HCT116 (cell line): Measurements from ENCODE around the gene AADACL4. TPM values are rescaled to one million over a fixed set of nuclear protein-coding genes. Genes with fewer than 3 reads are reported as not detected.

ENCODE experiments used
- ATAC-seq: fragments of 200-7000 bp; cut with Tn5 transposase; 2 replicates; pipeline ENCODE4 v1.9.1; 2020; ENCODE audit warnings: mild to moderate bottlenecking, moderate library complexity
- BruUV-seq: library from RNA; stranded (reverse); fragments of 400-500 nt; replicated peaks from 2 replicates; lab custom pipeline; 2021; lab: Mats Ljungman, UMichigan
- CTCF ChIA-PET: fragments of 300-600 bp; sonication (Branson Sonifier 250); formaldehyde crosslinking; loops from one replicate; lab custom pipeline; 2021; ENCODE audit warnings: antibody characterized with exemption; lab: Charles Lee
- POLR2A ChIA-PET: fragments of 300-600, 350-600 bp; sonication (Branson Sonifier 250); formaldehyde crosslinking; loops from one replicate; lab custom pipeline; 2021; ENCODE audit warnings: antibody characterized with exemption; lab: Charles Lee
- RAD21 ChIA-PET, 2 experiments: fragments of 300-600 bp; sonication (Branson Sonifier 250); formaldehyde crosslinking; loops; one replicate each; lab custom pipeline; 2023; ENCODE audit warnings: low total read pairs in 2 of 2; ENCODE audit not compliant: uncharacterized antibody in 2 of 2, unreplicated experiment in 2 of 2, low non-redundant PET in 1 of 2; lab: Charles Lee
- DNase-seq: peaks from one replicate; pipeline ENCODE4 v3.0.0-alpha.2; 2010; ENCODE audit warnings: low read depth, low spot score
- H2AFZ ChIP-seq: fragments of 200-600 bp; shearing (Covaris generic), sonication (generic); 2 replicates; pipeline ENCODE4 v1.6.1; 2017; ENCODE audit warnings: low read depth, mixed run types, mixed read lengths, antibody characterized with exemption, low read length; ENCODE audit not compliant: poor library complexity, severe bottlenecking
- H3K27ac ChIP-seq: 2 replicates; pipeline ENCODE4 v1.5.1; 2012; ENCODE audit warnings: low read depth, low read length
- H3K27me3 ChIP-seq: fragments of 200-600 bp; sonication (generic); 2 replicates; pipeline ENCODE4 v1.6.1; 2016; ENCODE audit warnings: mixed run types, low read length, mixed read lengths; ENCODE audit not compliant: insufficient read depth
- H3K36me3 ChIP-seq, 2 experiments: fragments of 200-500 bp in 1 of 2; fragments of 200-600 bp in 1 of 2; sonication (Bioruptor generic) in 1 of 2; sonication (generic) in 1 of 2; 2 replicates each; pipeline versions ENCODE4 v1.5.1 to v1.6.1; 2014 to 2016; ENCODE audit warnings: low read length in 2 of 2, inconsistent platforms in 1 of 2, mixed read lengths in 1 of 2, mixed run types in 1 of 2; ENCODE audit not compliant: insufficient read depth in 2 of 2, control insufficient read depth in 1 of 2
- H3K4me1 ChIP-seq, 2 experiments: fragments of 200-600 bp in 1 of 2; sonication (generic) in 1 of 2; 2 replicates each; pipeline versions ENCODE4 v1.5.1 to v1.6.1; 2012 to 2017; ENCODE audit warnings: low read length in 2 of 2, inconsistent platforms in 1 of 2, mild to moderate bottlenecking in 1 of 2, mixed read lengths in 1 of 2, mixed run types in 1 of 2, moderate library complexity in 1 of 2; ENCODE audit not compliant: insufficient read depth in 2 of 2, control insufficient read depth in 1 of 2
- H3K4me2 ChIP-seq: fragments of 200-600 bp; sonication (generic); 2 replicates; pipeline ENCODE4 v1.6.1; 2017; ENCODE audit warnings: mixed run types, low read length, mixed read lengths
- H3K4me3 ChIP-seq, 2 experiments: fragments of 200-600 bp in 1 of 2; sonication (generic) in 1 of 2; replicated peaks in 1 of 2; 2 replicates each; pipeline ENCODE4 v1.5.1; 2011 to 2016; ENCODE audit warnings: low read length in 2 of 2, control low read depth in 1 of 2, low read depth in 1 of 2, mild to moderate bottlenecking in 1 of 2, mixed read lengths in 1 of 2, mixed run types in 1 of 2
- H3K79me2 ChIP-seq: fragments of 200-600 bp; sonication (generic); 2 replicates; pipeline ENCODE4 v1.6.1; 2017; ENCODE audit warnings: mild to moderate bottlenecking, mixed run types, low read length, moderate library complexity, mixed read lengths; ENCODE audit not compliant: insufficient read depth
- H3K9ac ChIP-seq: fragments of 200-600 bp; sonication (generic); 2 replicates; pipeline ENCODE4 v1.6.1; 2016; ENCODE audit warnings: low read length, mixed read lengths
- H3K9me2 ChIP-seq: fragments of 200-600 bp; sonication (generic), shearing (Covaris generic); 2 replicates; pipeline ENCODE4 v1.6.1; 2017; ENCODE audit warnings: mixed run types, mild to moderate bottlenecking, moderate library complexity; ENCODE audit not compliant: insufficient read depth
- H3K9me3 ChIP-seq, 2 experiments: fragments of 200-500 bp in 1 of 2; fragments of 200-600 bp in 1 of 2; sonication (Bioruptor generic) in 1 of 2; sonication (generic) in 1 of 2; 2 replicates each; pipeline ENCODE4 v1.6.1; 2014 to 2017; ENCODE audit warnings: low read length in 2 of 2, mixed read lengths in 2 of 2, inconsistent platforms in 1 of 2, low read depth in 1 of 2, mild to moderate bottlenecking in 1 of 2, mixed run types in 1 of 2, moderate library complexity in 1 of 2; ENCODE audit not compliant: control insufficient read depth in 1 of 2, insufficient read depth in 1 of 2
- H4K20me1 ChIP-seq: fragments of 200-600 bp; sonication (generic), shearing (Covaris generic); 2 replicates; pipeline ENCODE4 v1.6.1; 2017; ENCODE audit warnings: mixed run types, mild to moderate bottlenecking, moderate library complexity; ENCODE audit not compliant: insufficient read depth
- EGR1 ChIP-seq: IDR thresholded peaks from 2 replicates; pipeline ENCODE4 v1.6.1; 2012; ENCODE audit warnings: low read depth
- EZH2 ChIP-seq: fragments of 200-600 bp; sonication (generic); IDR thresholded peaks from 2 replicates; pipeline ENCODE4 v1.6.1; 2017; ENCODE audit warnings: antibody characterized with exemption, mixed run types
- FOSL1 ChIP-seq: IDR thresholded peaks from 2 replicates; pipeline ENCODE4 v1.6.1; 2012; ENCODE audit warnings: low read depth
- POLR2AphosphoS5 ChIP-seq: IDR thresholded peaks from 2 replicates; pipeline ENCODE4 v1.6.1; 2011; ENCODE audit warnings: mild to moderate bottlenecking, low read depth, low read length, moderate library complexity
- SIN3A ChIP-seq: IDR thresholded peaks from 2 replicates; pipeline ENCODE4 v1.6.1; 2012; ENCODE audit warnings: low read depth
- SP1 ChIP-seq: IDR thresholded peaks from 2 replicates; pipeline ENCODE4 v1.6.1; 2012; ENCODE audit warnings: low read depth
- SRF ChIP-seq: IDR thresholded peaks from 2 replicates; pipeline ENCODE4 v1.6.1; 2012; ENCODE audit warnings: low read depth
- TCF7L2 ChIP-seq: IDR thresholded peaks from 2 replicates; pipeline ENCODE4 v1.7.0; 2011; ENCODE audit warnings: borderline replicate concordance, inconsistent platforms; ENCODE audit not compliant: insufficient read depth, insufficient read length; ENCODE audit errors: extremely low read depth
- YY1 ChIP-seq: IDR thresholded peaks from 2 replicates; pipeline ENCODE4 v1.6.1; 2011; ENCODE audit warnings: low read length, low read depth, moderate library complexity, mild to moderate bottlenecking; ENCODE audit not compliant: insufficient replicate concordance; ENCODE audit errors: extremely low read depth
- ZFX ChIP-seq: fragments of 450-650 bp; IDR thresholded peaks from 2 replicates; pipeline ENCODE4 v1.6.1; 2017
- intact Hi-C: fragments of 100-400 bp; cut with micrococcal nuclease; formaldehyde crosslinking; loops from 2 replicates; pipeline ENCODE4 v1.10.0; 2022
- total RNA-seq: library from RNA; stranded (reverse); gene quantifications from one replicate; pipeline ENCODE4 v1.2.1, GENCODE V29; 2021; ENCODE audit not compliant: unreplicated experiment
- TF ChIP-seq, protein P1 (sequence below): IDR thresholded peaks from 2 replicates; pipeline ENCODE4 v1.6.1; 2012
- TF ChIP-seq, protein P2 (sequence below): IDR thresholded peaks from 2 replicates; pipeline ENCODE4 v1.6.1; 2012; ENCODE audit warnings: low read depth

AADACL4 gene
- total RNA-seq, 1 experiment from 2014 or later, result not detected

DNA sequence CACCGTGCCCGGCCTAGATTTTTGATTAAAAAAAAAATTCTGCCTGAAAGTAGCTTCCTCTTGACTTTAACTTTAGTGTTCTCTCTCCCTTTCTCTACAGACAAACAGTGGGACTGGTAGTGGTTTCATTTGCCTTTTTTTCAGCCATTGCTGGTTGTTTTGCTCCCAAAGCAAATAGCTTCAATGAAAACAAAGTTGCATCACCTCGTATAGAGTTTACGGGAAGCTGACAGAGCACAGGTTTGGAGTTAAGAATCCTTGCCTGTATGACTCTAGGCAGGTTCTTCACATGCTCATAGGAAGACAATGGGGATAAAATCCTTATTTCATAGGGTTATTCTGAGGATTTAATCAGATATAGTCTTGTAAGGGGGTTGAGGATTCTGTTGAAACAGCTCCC lies 21.6 kb downstream of the AADACL4 start:
- Histone ChIP-seq H3K4me1 (no peaks in the 10 kb centered on the region), H3K4me3 (no peak overlapping the region), H4K20me1 (no peaks in the 10 kb centered on the region), H3K9me2 (no peaks in the 10 kb centered on the region), H3K79me2 (no peaks in the 10 kb centered on the region), H3K27ac (no peak overlapping the region), H3K4me2 (no peak overlapping the region), H3K9me3 (peaks cover 5 to 10% of the 10 kb centered on the region in 2 experiments; a peak in 3 of 4 replicates), H2AFZ (no peak overlapping the region), H3K36me3 (no peaks in the 10 kb centered on the region), H3K9ac (no peak overlapping the region), H3K27me3 (no peaks in the 10 kb centered on the region)
- BruUV-seq, result no TSS peak
- CTCF ChIA-PET, result no interaction called here
- POLR2A ChIA-PET, result no interaction called here
- intact Hi-C loops, result no loop called here
- ATAC-seq (no peak), DNase-seq (no peak)
- TF ChIP-seq, protein P1, sequence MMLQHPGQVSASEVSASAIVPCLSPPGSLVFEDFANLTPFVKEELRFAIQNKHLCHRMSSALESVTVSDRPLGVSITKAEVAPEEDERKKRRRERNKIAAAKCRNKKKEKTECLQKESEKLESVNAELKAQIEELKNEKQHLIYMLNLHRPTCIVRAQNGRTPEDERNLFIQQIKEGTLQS, result no peak
- TF ChIP-seq ZFX (no peak), TCF7L2 (no peak), EGR1 (no peak), SRF (no peak), YY1 (no peak), SIN3A (no peak), FOSL1 (no peak), EZH2 (no peak), POLR2AphosphoS5 (no peak), SP1 (no peak)
- TF ChIP-seq, protein P2, sequence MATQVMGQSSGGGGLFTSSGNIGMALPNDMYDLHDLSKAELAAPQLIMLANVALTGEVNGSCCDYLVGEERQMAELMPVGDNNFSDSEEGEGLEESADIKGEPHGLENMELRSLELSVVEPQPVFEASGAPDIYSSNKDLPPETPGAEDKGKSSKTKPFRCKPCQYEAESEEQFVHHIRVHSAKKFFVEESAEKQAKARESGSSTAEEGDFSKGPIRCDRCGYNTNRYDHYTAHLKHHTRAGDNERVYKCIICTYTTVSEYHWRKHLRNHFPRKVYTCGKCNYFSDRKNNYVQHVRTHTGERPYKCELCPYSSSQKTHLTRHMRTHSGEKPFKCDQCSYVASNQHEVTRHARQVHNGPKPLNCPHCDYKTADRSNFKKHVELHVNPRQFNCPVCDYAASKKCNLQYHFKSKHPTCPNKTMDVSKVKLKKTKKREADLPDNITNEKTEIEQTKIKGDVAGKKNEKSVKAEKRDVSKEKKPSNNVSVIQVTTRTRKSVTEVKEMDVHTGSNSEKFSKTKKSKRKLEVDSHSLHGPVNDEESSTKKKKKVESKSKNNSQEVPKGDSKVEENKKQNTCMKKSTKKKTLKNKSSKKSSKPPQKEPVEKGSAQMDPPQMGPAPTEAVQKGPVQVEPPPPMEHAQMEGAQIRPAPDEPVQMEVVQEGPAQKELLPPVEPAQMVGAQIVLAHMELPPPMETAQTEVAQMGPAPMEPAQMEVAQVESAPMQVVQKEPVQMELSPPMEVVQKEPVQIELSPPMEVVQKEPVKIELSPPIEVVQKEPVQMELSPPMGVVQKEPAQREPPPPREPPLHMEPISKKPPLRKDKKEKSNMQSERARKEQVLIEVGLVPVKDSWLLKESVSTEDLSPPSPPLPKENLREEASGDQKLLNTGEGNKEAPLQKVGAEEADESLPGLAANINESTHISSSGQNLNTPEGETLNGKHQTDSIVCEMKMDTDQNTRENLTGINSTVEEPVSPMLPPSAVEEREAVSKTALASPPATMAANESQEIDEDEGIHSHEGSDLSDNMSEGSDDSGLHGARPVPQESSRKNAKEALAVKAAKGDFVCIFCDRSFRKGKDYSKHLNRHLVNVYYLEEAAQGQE, result no peak
- RAD21 ChIA-PET, result no interaction called here
